ENCODE data around the gene GALNS. TPM values are rescaled to one million over a fixed set of nuclear protein-coding genes. Genes with fewer than 3 reads are reported as not detected.

The GALNS gene
- total RNA-seq, 1 donor from 2014 or later: 61.4 TPM

- intact Hi-C loops (cut with DNase I): loop anchor here (5.0 kb wide), 1 partner anchor 33 kb away; no protein-coding TSS in a partner anchor
- no peak overlapping the region for H3K4me3 ChIP-seq
- H3K4me1 ChIP-seq: no peaks in the 10 kb centered on the region
- no peak for TF ChIP-seq POLR2A (IDR thresholded peaks at IDR 0.05)
- no peak for TF ChIP-seq POLR2AphosphoS5 (IDR thresholded peaks at IDR 0.05; ENCODE audit: insufficient read depth in 1 of 2, low read depth in 1 of 2)
- TF ChIP-seq CTCF (IDR thresholded peaks at IDR 0.05): no peak
- H3K27ac ChIP-seq: no peak overlapping the region
- H3K9me3 ChIP-seq: no peaks in the 10 kb centered on the region
- H3K27me3 ChIP-seq: no peaks in the 10 kb centered on the region
- peaks cover 0 to 17% of the 10 kb centered on the region in 2 donors for H3K36me3 ChIP-seq
- no peak for DNase-seq (ENCODE audit: extremely low spot score in 2 of 2)
Observed at GRCh38 chr16:88819126-88819525, 37.6 kb downstream of the GALNS start.

- peak in 1 of 2 donors; percentile 7 for TF ChIP-seq POLR2AphosphoS5 (IDR thresholded peaks at IDR 0.05; ENCODE audit: insufficient read depth in 1 of 2, low read depth in 1 of 2)
- no peak for TF ChIP-seq POLR2A (IDR thresholded peaks at IDR 0.05)
- no peak overlapping the region for H3K27ac ChIP-seq
- H3K4me1 ChIP-seq: no peaks in the 10 kb centered on the region
- H3K27me3 ChIP-seq: no peaks in the 10 kb centered on the region
- peaks cover 0 to 14% of the 10 kb centered on the region in 2 donors for H3K36me3 ChIP-seq
- no peaks in the 10 kb centered on the region for H3K9me3 ChIP-seq
- DNase-seq (ENCODE audit: extremely low spot score in 2 of 2): no peak
- H3K4me3 ChIP-seq: no peak overlapping the region
- intact Hi-C loops (cut with DNase I): loop anchor here (5.0 kb wide), 1 partner anchor 34 kb away; no protein-coding TSS in a partner anchor
Observed at GRCh38 chr16:88818575-88818874, 38.2 kb downstream of the GALNS start.

GRCh38 chr16:88817785-88818574, 38.8 kb downstream of the GALNS start:
- intact Hi-C loops (cut with DNase I): loop anchor here (5.0 kb wide), 1 partner anchor 34 kb away; no protein-coding TSS in a partner anchor
- Histone ChIP-seq H3K4me3 (no peak overlapping the region), H3K9me3 (no peaks in the 10 kb centered on the region), H3K27me3 (no peaks in the 10 kb centered on the region), H3K36me3 (peaks cover 0 to 14% of the 10 kb centered on the region in 2 donors), H3K4me1 (peaks cover 5% of the 10 kb centered on the region), H3K27ac (no peak overlapping the region)
- no peak for DNase-seq (ENCODE audit: extremely low spot score in 2 of 2)
- TF ChIP-seq CTCF (IDR thresholded peaks at IDR 0.05) (no peak), POLR2AphosphoS5 (IDR thresholded peaks at IDR 0.05; ENCODE audit: insufficient read depth in 1 of 2, low read depth in 1 of 2) (peak in 1 of 2 donors; percentile 16), POLR2A (IDR thresholded peaks at IDR 0.05) (no peak)

- Histone ChIP-seq H3K27me3 (no peaks in the 10 kb centered on the region), H3K27ac (no peak overlapping the region), H3K36me3 (peaks cover 0 to 3% of the 10 kb centered on the region in 2 donors), H3K4me1 (peaks cover 15% of the 10 kb centered on the region), H3K9me3 (no peaks in the 10 kb centered on the region), H3K4me3 (no peak overlapping the region)
- no peak for DNase-seq (ENCODE audit: extremely low spot score in 2 of 2)
- intact Hi-C loops (cut with DNase I): loop anchor here (5.0 kb wide), 1 partner anchor 35 kb away; no protein-coding TSS in a partner anchor
- TF ChIP-seq CTCF (IDR thresholded peaks at IDR 0.05) (no peak), POLR2AphosphoS5 (IDR thresholded peaks at IDR 0.05; ENCODE audit: insufficient read depth in 1 of 2, low read depth in 1 of 2) (peak in 1 of 2 donors; percentile 26)
Observed at GRCh38 chr16:88816736-88817535, 39.8 kb downstream of the GALNS start.

- Histone ChIP-seq H3K4me3 (no peak overlapping the region), H3K4me1 (peaks cover 18% of the 10 kb centered on the region), H3K36me3 (no peaks in the 10 kb centered on the region), H3K9me3 (no peaks in the 10 kb centered on the region), H3K27me3 (no peaks in the 10 kb centered on the region), H3K27ac (no peak overlapping the region)
- DNase-seq (ENCODE audit: extremely low spot score in 2 of 2): no peak
- TF ChIP-seq CTCF (IDR thresholded peaks at IDR 0.05) (peak; percentile 40 to 59 (median 44)), POLR2A (IDR thresholded peaks at IDR 0.05) (no peak)
- intact Hi-C loops (cut with DNase I): loop anchor here (5.0 kb wide), 1 partner anchor 36 kb away; no protein-coding TSS in a partner anchor
Observed at GRCh38 chr16:88815901-88816589, 40.7 kb downstream of the GALNS start.

Measured in vagina (tissue), 2 donors.